Osteoblast (primary cell): ENCODE results near the gene SNED1. TPM values are rescaled to one million over a fixed set of nuclear protein-coding genes. Genes with fewer than 3 reads are reported as not detected.

Source experiments
- DNase-seq: peaks from one replicate; pipeline ENCODE4 v3.0.0; 2011; ENCODE audit warnings: low spot score, mixed read lengths; ENCODE audit not compliant: insufficient read length; ENCODE audit errors: missing footprints
- H2AFZ ChIP-seq: 2 replicates; pipeline ENCODE4 v1.6.0; 2011; ENCODE audit warnings: mild to moderate bottlenecking, low read length
- H3K27ac ChIP-seq: 2 replicates; pipeline ENCODE4 v1.5.1; 2011; ENCODE audit warnings: mild to moderate bottlenecking, low read depth, low read length, moderate library complexity
- H3K27me3 ChIP-seq: 2 replicates; pipeline ENCODE4 v1.6.0; 2012; ENCODE audit warnings: mild to moderate bottlenecking, control low read depth, inconsistent platforms, low read length, moderate library complexity; ENCODE audit not compliant: insufficient read depth
- H3K36me3 ChIP-seq: 2 replicates; pipeline ENCODE4 v1.5.1; 2011; ENCODE audit warnings: mild to moderate bottlenecking, low read length, control low read depth, moderate library complexity; ENCODE audit not compliant: insufficient read depth
- H3K4me1 ChIP-seq: 2 replicates; pipeline ENCODE4 v1.5.1; 2011; ENCODE audit warnings: mild to moderate bottlenecking, low read length, control low read depth, moderate library complexity; ENCODE audit not compliant: insufficient read depth
- H3K4me2 ChIP-seq: 2 replicates; pipeline ENCODE4 v1.6.0; 2011; ENCODE audit warnings: mild to moderate bottlenecking, low read length; ENCODE audit not compliant: insufficient read depth
- H3K4me3 ChIP-seq: fragments of 200-600 bp; sonication (generic); 3 replicates; pipeline ENCODE4 v1.5.1; 2012; ENCODE audit warnings: mild to moderate bottlenecking, low read length, inconsistent platforms; ENCODE audit not compliant: insufficient read depth
- H3K79me2 ChIP-seq: 2 replicates; pipeline ENCODE4 v1.6.0; 2012; ENCODE audit warnings: mild to moderate bottlenecking, low read length, control low read depth, inconsistent platforms; ENCODE audit not compliant: insufficient read depth
- H3K9me3 ChIP-seq: 2 replicates; pipeline ENCODE4 v1.5.1; 2011; ENCODE audit warnings: low read depth, low read length, control low read depth
- H4K20me1 ChIP-seq: 2 replicates; pipeline ENCODE4 v1.6.0; 2012; ENCODE audit warnings: mild to moderate bottlenecking, low read length, control low read depth; ENCODE audit not compliant: insufficient read depth
- CTCF ChIP-seq: IDR thresholded peaks from 2 replicates; pipeline ENCODE4 v1.5.1; 2011; ENCODE audit warnings: mild to moderate bottlenecking, low read depth, low read length, moderate library complexity; ENCODE audit errors: extremely low read depth
- total RNA-seq: library from RNA; depleted of rRNA; stranded (reverse); fragments of >200 nt; gene quantifications from 2 replicates; pipeline ENCODE4 v1.2.3, GENCODE V29; 2012

The SNED1 gene
- total RNA-seq, 1 donor = 94.8 TPM

GRCh38 chr2:241047253-241048010, 49.0 kb downstream of the SNED1 start:
- H3K79me2 ChIP-seq = no peaks in the 10 kb centered on the region
- H4K20me1 ChIP-seq = peaks cover 2% of the 10 kb centered on the region
- no peaks in the 10 kb centered on the region for H3K9me3 ChIP-seq
- H3K4me1 ChIP-seq = no peaks in the 10 kb centered on the region
- H3K4me2 ChIP-seq = no peak overlapping the region
- DNase-seq = no peak
- H3K36me3 ChIP-seq = peaks cover 13% of the 10 kb centered on the region
- no peak overlapping the region for H3K27ac ChIP-seq
- no peaks in the 10 kb centered on the region for H3K27me3 ChIP-seq
- H2AFZ ChIP-seq = no peak overlapping the region
- TF ChIP-seq CTCF = no peak
- no peak overlapping the region for H3K4me3 ChIP-seq

- no peaks in the 10 kb centered on the region for H3K79me2 ChIP-seq
- H3K4me3 ChIP-seq = no peak overlapping the region
- no peak overlapping the region for H3K4me2 ChIP-seq
- TF ChIP-seq CTCF = no peak
- DNase-seq = no peak
- H4K20me1 ChIP-seq = peaks cover 3% of the 10 kb centered on the region
- H3K27me3 ChIP-seq = no peaks in the 10 kb centered on the region
- no peaks in the 10 kb centered on the region for H3K9me3 ChIP-seq
- H3K4me1 ChIP-seq = no peaks in the 10 kb centered on the region
- no peak overlapping the region for H2AFZ ChIP-seq
- H3K27ac ChIP-seq = no peak overlapping the region
- H3K36me3 ChIP-seq = peaks cover 20% of the 10 kb centered on the region
These were observed 49.9 kb downstream of the SNED1 start for GRCh38 chr2:241048149-241048948.

GRCh38 chr2:241048949-241049343, 50.5 kb downstream of the SNED1 start:
- H3K27ac ChIP-seq = no peak overlapping the region
- no peaks in the 10 kb centered on the region for H3K79me2 ChIP-seq
- H3K9me3 ChIP-seq = no peaks in the 10 kb centered on the region
- no peak overlapping the region for H2AFZ ChIP-seq
- no peak for TF ChIP-seq CTCF
- DNase-seq = no peak
- peaks cover 26% of the 10 kb centered on the region for H3K36me3 ChIP-seq
- H4K20me1 ChIP-seq = peaks cover 6% of the 10 kb centered on the region
- H3K4me2 ChIP-seq = no peak overlapping the region
- H3K4me3 ChIP-seq = no peak overlapping the region
- H3K27me3 ChIP-seq = no peaks in the 10 kb centered on the region
- no peaks in the 10 kb centered on the region for H3K4me1 ChIP-seq
